Esophagus mucosa (tissue), 1 donor: ENCODE data around the gene MAPRE2. TPM values are rescaled to one million over a fixed set of nuclear protein-coding genes. Genes with fewer than 3 reads are reported as not detected.
"Not testable (repeated sequence)": the region's sequence is repeated elsewhere in the genome, so short reads cannot be mapped to it uniquely, and the experiment has no call there.

Experiments used
- ATAC-seq: fragments of 200-7000 bp; cut with Tn5 transposase; one replicate; pipeline ENCODE4 v1.9.1; 2020
- total RNA-seq: library from RNA; stranded (reverse); gene quantifications from one replicate; pipeline ENCODE4 v1.2.4, GENCODE V29; 2023
- donor health status: DM: yes; HTN: yes; CAD: no.

Gene MAPRE2
- total RNA-seq, 1 donor from 2014 or later, result 4.5 TPM

DNA sequence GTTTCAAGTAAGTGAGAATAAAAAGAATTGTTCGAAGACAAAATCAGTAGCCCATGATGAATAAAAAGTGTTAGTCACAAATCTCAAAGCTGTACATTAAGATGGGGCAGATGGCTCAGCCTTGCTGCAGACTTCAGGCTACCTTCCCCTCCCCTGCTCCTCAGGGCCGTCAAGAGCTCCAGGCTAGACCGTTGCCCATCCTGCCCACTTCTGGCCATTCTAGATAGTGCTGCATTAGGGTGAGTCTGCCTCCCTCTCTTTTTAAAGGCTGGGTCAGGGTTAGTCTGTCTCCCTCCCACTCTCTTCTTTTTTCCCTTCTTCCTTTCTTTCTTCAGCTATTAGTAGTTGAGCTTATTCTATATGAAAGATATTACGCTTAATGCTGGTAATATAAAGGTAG lies 86.0 kb downstream of the MAPRE2 start:
- no peak for ATAC-seq

DNA sequence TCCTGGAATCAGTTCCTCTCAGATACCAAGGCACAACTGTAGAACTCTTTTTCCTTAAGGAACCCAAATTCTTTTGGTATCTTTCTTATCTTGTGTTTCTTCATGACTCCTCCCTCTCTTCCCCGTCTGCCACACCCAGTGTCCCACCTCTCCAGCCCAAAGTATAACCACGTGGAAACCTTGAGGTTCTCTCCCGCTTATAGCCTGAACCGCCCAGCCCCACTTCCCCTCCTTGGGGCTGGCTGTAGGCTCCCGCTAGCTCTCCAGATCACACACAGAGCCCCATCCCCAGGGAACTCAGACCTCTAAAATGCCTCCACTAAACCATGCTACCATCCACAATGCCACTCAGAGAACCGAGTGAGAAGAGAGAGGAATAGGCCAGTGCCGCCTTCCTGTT lies 87.5 kb downstream of the MAPRE2 start:
- ATAC-seq, result no peak

DNA sequence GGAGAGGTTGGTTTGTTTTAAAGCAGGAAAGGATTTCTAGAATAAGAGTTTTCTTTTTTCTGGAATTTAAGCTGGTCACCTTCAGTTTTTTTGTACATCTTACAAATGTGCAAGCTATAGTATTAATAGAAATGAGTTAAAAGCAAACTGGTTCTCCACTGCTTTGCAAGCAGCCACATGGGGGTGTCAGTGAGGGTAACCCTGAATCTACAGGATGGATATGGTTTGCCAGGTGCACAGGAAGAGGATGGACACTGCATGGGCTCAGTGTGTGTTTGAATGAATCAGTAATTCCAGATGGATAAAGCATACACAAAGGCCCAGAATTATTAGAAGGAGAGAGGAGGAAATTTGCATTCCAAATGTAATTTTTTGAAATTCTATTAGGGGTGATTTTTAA lies 89.0 kb downstream of the MAPRE2 start:
- no peak for ATAC-seq

DNA sequence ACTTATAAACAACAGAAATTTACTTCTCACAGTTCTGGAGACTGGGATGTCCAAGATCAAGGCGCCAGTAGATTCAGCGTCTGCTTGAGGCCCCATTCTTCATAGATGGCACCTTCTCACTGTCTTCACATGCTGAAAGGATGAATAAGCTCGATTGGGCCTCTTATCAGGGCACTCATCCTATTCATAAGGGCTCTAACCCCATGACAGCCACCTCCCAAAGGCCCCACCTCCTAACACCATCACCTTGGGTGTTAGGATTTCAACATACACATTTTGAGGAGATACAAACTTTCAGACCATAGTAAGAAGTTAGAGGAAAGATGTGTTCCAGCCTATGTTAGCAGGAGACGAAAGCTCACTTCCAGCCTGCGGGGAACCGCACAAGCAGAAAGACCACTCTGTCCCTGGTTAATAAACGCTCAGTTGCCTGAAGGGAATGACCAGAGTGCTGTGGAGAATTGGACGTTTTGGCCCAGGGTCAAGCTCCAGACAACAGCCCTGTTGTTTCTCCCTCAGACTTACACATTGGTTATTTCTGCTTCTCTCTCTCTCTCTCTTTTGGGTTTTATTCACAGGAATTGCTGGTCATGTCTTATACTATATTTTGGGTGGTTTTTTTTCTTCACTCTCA lies 90.3 kb downstream of the MAPRE2 start:
- no peak for ATAC-seq

- ATAC-seq, result peak; percentile 28
Observed at GRCh38 chr18:35132021-35132902, 91.0 kb downstream of the MAPRE2 start.

GRCh38 chr18:35134190-35134730 lies 93.0 kb downstream of the MAPRE2 start:
- ATAC-seq, result no peak

GRCh38 chr18:35134791-35135531 lies 93.7 kb downstream of the MAPRE2 start:
- ATAC-seq, result no peak

- ATAC-seq, result no peak
Observed at GRCh38 chr18:35136248-35136647, 95.0 kb downstream of the MAPRE2 start.

DNA sequence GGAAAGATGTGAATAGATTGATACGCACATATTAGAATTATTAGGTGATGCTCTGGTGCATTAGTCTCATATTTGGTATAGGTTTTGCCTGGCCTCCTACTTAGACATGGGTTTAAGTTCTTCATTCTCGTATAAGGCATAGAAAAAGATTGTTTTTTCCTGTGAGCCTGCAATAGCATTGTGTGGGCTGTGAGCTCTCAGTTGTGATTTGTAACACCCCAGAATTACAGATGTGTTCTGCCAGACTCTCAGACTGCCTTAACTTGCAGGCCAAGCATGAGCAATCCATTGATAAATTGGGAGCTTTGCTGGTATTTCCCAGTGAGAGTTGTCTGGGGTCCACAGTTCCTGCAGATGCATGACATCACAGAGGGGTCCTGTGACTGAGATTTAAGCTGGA lies 95.7 kb downstream of the MAPRE2 start:
- no peak for ATAC-seq

- no peak for ATAC-seq
Observed at GRCh38 chr18:35137632-35138031, 96.4 kb downstream of the MAPRE2 start.

DNA sequence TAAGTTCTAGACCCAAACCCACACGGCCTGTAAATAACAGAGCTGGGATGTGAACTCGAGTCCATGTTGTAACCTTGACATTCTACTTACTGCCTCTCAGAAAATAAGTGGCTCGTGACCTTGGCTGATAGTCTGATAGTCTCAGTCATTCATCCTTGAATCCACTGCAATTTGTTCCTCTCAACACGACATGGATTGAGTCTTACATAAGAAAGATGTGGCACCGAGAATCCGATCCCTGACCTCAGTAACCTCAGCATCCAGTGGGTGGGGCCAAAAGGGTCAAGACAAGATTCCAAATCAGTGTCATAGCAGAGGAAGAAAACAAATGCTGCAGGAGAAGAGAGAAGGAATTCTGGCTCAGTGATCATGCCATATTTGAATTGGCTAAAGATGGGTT lies 97.6 kb downstream of the MAPRE2 start:
- no peak for ATAC-seq

DNA sequence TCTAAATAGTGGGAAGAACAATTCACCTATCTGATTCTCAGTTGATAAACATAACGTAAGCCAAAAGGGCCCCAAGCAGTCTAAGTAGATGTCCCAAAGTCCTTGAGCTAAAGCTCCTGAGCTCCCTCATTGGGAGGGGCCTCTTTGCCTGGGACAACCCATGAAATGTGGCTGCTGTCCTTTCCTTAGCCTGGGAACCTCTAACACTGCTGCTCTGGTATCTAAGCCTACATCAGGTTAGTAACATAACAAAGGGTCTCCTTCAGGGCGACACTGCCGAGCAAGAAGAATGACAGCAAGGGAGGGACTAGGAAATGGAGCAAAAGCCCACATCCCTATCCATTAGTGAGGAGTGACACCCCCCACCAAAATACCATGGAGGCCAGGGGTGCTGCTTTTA lies 98.3 kb downstream of the MAPRE2 start:
- ATAC-seq, result no peak

DNA sequence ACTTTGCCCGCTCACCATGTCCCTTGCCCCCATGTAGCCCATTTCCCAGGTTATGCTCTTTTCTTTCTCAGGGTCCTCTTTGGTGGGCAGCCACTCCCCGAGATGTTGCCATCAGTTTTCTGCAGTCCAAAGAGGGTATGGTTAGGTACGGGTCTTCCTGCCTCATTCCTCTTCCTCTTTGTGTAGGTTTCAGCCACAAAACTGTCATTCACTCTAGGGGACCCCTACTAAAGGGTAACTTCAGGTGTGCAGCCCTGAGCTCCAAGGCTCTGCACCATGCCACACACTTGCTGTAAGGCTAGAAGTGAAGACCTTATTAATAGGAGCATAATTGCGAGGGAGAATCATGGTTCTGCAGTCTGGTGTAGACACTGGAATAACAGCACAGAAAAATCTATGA lies 99.9 kb downstream of the MAPRE2 start:
- no peak for ATAC-seq

DNA sequence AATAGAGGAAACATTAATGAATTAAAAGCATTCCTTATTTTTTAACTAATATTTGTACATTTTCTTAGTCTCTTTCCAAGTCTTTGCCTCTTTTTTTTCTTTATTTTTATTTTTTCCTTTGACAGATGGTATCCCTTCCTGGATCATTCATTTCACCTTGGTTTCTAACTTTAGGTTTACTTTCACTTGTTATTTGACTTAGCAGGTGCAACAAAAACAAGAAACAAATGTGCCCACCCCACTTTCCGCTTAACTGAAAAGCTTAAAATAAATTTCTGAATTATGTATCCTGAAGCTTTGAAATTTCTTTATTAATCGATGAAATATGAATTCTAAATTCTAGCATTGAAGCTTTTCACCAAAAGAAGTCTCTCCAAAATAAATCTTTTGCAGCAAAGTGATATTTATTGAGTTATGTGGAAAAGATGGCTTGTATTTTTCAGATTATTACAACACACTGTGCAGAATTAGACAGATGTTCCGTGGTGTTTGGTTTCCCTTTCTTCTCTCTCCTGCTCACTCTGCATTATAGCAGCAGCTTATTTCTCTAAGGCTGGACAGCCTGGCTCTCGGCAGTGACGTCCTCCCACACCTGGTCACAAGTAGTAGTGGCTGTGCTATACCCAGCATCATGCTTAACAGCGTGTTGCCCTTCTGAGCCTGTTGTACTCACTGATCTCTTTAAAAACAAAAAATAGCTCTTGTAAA lies 100.5 kb downstream of the MAPRE2 start:
- ATAC-seq, result no peak

- ATAC-seq, result no peak
Observed at GRCh38 chr18:35142275-35142615, 101.0 kb downstream of the MAPRE2 start.

DNA sequence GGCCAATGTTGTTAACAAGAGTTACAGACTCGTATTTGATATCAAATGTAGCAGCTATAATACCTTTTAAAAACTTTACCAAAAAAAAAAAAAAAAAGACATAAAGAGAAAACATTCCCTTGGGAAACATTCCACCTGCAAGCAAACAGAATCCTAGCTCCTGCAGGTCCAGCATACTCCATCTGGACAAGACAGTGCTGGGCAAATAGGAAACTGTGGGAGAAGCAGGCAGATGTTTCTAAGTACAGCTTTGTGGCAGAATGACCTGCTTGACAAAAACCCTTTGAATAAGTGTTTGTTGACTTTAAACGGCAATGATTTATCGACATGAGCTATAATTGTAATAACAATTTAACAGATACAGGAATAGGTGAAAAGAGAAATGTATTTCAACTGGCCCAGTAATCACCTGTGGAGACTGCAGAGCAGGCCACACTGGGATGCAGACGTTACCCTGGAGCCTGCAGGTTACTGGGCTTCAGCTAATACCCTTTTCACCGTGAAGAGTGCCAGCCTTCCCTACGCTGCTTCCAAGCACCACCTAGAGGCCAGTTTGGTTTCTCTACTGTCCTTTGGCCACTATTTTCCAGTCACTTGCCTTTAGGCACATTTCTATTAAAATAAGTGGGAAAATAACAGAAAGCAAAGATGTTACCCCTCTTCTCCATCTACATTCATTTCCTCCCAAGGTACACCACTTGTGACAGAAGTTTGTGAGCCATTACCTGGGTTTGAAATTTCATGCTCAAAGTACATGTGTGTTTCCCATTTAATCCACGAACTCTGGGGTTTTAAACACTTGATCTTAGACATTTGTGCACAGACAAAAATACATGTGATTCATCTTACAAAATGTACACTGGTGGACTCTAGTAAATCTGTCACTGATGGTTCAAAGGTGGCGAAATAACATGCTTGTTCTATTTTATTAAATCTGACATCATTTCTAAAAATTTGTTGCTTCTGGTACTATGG lies 102.7 kb downstream of the MAPRE2 start:
- peak; percentile 71 for ATAC-seq

DNA sequence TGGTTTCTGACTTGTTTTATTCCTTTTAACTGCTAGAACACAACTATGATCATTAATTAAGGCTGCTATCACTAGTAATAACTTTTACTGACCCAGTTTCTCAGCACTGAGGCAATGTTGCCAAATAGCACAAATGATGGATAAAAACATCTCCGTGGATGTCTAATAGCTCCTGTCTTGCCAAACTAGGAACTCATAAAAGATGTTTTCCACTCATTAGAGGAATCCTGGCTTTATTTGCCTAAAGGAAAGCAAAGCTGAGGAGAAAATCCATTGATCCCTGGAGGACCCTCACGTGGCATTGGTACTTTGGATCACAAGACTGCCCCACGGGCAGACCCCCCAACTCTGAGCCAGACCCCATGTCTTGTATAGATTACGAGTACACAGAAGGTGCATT lies 103.5 kb downstream of the MAPRE2 start:
- ATAC-seq, result no peak

- ATAC-seq, result not testable (repeated sequence)
Observed at GRCh38 chr18:35150195-35150594, 109.0 kb downstream of the MAPRE2 start.

DNA sequence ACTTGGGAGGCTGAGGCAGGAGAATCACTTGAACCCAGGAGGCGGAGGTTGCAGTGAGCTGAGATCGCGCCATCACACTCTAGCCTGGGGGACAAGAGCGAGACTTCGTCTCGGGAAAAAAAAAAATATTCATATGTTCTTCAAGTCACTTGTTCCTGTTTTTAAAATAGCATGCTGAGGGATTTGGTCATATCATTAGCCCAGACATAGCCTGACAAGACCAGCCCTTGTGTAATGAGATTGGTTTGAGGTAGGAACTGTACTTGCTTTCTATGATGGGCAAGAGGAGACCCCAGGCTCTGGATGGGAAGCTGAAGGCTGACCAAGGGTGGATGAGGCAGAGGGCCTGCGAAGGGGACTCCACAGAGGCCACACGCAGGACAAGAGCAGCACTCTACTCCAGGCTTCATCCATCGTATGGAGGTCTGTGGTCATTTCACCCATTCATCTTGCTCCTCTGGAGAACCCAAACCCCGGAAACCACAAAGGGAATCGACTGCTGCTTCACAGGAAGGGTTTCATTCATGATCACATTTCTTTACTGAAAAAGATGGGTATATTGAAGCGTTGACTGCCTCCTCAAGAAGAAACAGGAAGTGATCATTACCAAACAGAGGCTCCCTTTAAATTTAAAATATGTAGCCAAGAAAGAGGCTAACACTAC lies 112.5 kb downstream of the MAPRE2 start:
- ATAC-seq, result no peak

- no peak for ATAC-seq
Observed at GRCh38 chr18:35155398-35156117, 114.3 kb downstream of the MAPRE2 start.
